ENCODE data around the gene PPP1R12C. TPM values are rescaled to one million over a fixed set of nuclear protein-coding genes. Genes with fewer than 3 reads are reported as not detected.

Gene PPP1R12C
- total RNA-seq, 5 donors from 2014 or later (not counting 1 experiment from before 2014, with no cell fraction given): 129 to 197 (median 173) TPM

- peaks cover 6 to 9% (median 8%) of the 10 kb centered on the region in 3 donors for H3K4me1 Mint-ChIP-seq
- no peak overlapping the region for H3K27ac Mint-ChIP-seq
- peak; percentile 57 to 92 (median 80) for DNase-seq
- peaks cover 4 to 91% of the 10 kb centered on the region in 2 experiments for H3K27me3 ChIP-seq (replicated peaks in 1 of 2; ENCODE audit: control insufficient read depth in 2 of 2, extremely low read depth in 1 of 2, insufficient read depth in 2 of 2, low read length in 1 of 2)
- no peaks in the 10 kb centered on the region for H3K9me3 Mint-ChIP-seq
- no peaks in the 10 kb centered on the region for H3K36me3 ChIP-seq (ENCODE audit: control insufficient read depth in 2 of 2, extremely low read depth in 1 of 2, insufficient read depth in 1 of 2, low read length in 1 of 2)
- peak; percentile 86 to 95 (median 92) for ATAC-seq (replicated peaks in 1 of 4)
- WGBS (ENCODE audit: insufficient coverage): 8% methylated on average over 24 of the region's 33 CpGs
- H3K4me3 Mint-ChIP-seq: peak overlapping the region in 1 of 3 donors; percentile 33
- CTCF ChIA-PET: interaction anchor here in 1 of 2 donors (0.6 to 0.7 kb wide), 4 partner anchors 15 to 713 kb away, joined by 3 read pairs; no protein-coding TSS in a partner anchor
- H3K9me3 ChIP-seq: no peaks in the 10 kb centered on the region
- POLR2A ChIA-PET: no interaction called here
- peaks cover 27 to 64% of the 10 kb centered on the region in 2 donors for H3K27me3 Mint-ChIP-seq
- H3K4me1 ChIP-seq (ENCODE audit: control insufficient read depth in 1 of 2, extremely low read depth in 1 of 2, insufficient read depth in 2 of 2, low read length in 2 of 2): peaks cover 0 to 24% of the 10 kb centered on the region in 2 experiments
- H3K36me3 Mint-ChIP-seq: no peaks in the 10 kb centered on the region
- H3K4me3 ChIP-seq (ENCODE audit: control insufficient read depth in 1 of 2, extremely low read depth in 1 of 2, low read length in 1 of 2): no peak overlapping the region
- H3K27ac ChIP-seq (ENCODE audit: low read length): no peak overlapping the region
These were observed 42.9 kb upstream of the PPP1R12C start for GRCh38 chr19:55160128-55160985.

- ChIA-PET CTCF (interaction anchor here in 1 of 2 donors (0.6 kb wide), 2 partner anchors 148 to 346 kb away, joined by 3 to 9 read pairs; no protein-coding TSS in a partner anchor), POLR2A (no interaction called here)
- Histone ChIP-seq H3K4me3 (ENCODE audit: control insufficient read depth in 1 of 2, extremely low read depth in 1 of 2, low read length in 1 of 2) (no peak overlapping the region), H3K9me3 (no peaks in the 10 kb centered on the region), H3K27me3 (replicated peaks in 1 of 2; ENCODE audit: control insufficient read depth in 2 of 2, extremely low read depth in 1 of 2, insufficient read depth in 2 of 2, low read length in 1 of 2) (peaks cover 4 to 88% of the 10 kb centered on the region in 2 experiments), H3K36me3 (ENCODE audit: control insufficient read depth in 2 of 2, extremely low read depth in 1 of 2, insufficient read depth in 1 of 2, low read length in 1 of 2) (no peaks in the 10 kb centered on the region), H3K4me1 (ENCODE audit: control insufficient read depth in 1 of 2, extremely low read depth in 1 of 2, insufficient read depth in 2 of 2, low read length in 2 of 2) (peaks cover 0 to 24% of the 10 kb centered on the region in 2 experiments), H3K27ac (ENCODE audit: low read length) (no peak overlapping the region)
- DNase-seq (no peak), ATAC-seq (replicated peaks in 1 of 4) (no peak)
- Mint-ChIP-seq H3K4me3 (no peak overlapping the region), H3K4me1 (peaks cover 12 to 15% (median 14%) of the 10 kb centered on the region in 3 donors), H3K9me3 (peaks cover 0 to 5% (median 0%) of the 10 kb centered on the region in 3 donors), H3K27me3 (peaks cover 22 to 63% of the 10 kb centered on the region in 2 donors), H3K27ac (no peak overlapping the region), H3K36me3 (no peaks in the 10 kb centered on the region)
- 83% methylated on average over 13 of the region's 18 CpGs for WGBS (ENCODE audit: insufficient coverage)
These were observed 41.7 kb upstream of the PPP1R12C start for GRCh38 chr19:55158848-55159749.

GRCh38 chr19:55158423-55158822 is 41.0 kb upstream of the PPP1R12C start:
- ATAC-seq (replicated peaks in 1 of 4) (no peak), DNase-seq (no peak)
- Histone ChIP-seq H3K9me3 (no peaks in the 10 kb centered on the region), H3K27me3 (replicated peaks in 1 of 2; ENCODE audit: control insufficient read depth in 2 of 2, extremely low read depth in 1 of 2, insufficient read depth in 2 of 2, low read length in 1 of 2) (peaks cover 4 to 81% of the 10 kb centered on the region in 2 experiments), H3K4me3 (ENCODE audit: control insufficient read depth in 1 of 2, extremely low read depth in 1 of 2, low read length in 1 of 2) (no peak overlapping the region), H3K27ac (ENCODE audit: low read length) (no peak overlapping the region), H3K36me3 (ENCODE audit: control insufficient read depth in 2 of 2, extremely low read depth in 1 of 2, insufficient read depth in 1 of 2, low read length in 1 of 2) (no peaks in the 10 kb centered on the region), H3K4me1 (ENCODE audit: control insufficient read depth in 1 of 2, extremely low read depth in 1 of 2, insufficient read depth in 2 of 2, low read length in 2 of 2) (peaks cover 0 to 30% of the 10 kb centered on the region in 2 experiments)
- Mint-ChIP-seq H3K4me3 (no peak overlapping the region), H3K36me3 (no peaks in the 10 kb centered on the region), H3K9me3 (peaks cover 0 to 6% (median 0%) of the 10 kb centered on the region in 3 donors), H3K4me1 (peaks cover 19 to 20% (median 19%) of the 10 kb centered on the region in 3 donors), H3K27me3 (peaks cover 18 to 56% of the 10 kb centered on the region in 2 donors), H3K27ac (no peak overlapping the region)
- CTCF ChIA-PET: no interaction called here
- 63% methylated on average over 4 of the region's 4 CpGs for WGBS (ENCODE audit: insufficient coverage)
- POLR2A ChIA-PET: no interaction called here

DNA sequence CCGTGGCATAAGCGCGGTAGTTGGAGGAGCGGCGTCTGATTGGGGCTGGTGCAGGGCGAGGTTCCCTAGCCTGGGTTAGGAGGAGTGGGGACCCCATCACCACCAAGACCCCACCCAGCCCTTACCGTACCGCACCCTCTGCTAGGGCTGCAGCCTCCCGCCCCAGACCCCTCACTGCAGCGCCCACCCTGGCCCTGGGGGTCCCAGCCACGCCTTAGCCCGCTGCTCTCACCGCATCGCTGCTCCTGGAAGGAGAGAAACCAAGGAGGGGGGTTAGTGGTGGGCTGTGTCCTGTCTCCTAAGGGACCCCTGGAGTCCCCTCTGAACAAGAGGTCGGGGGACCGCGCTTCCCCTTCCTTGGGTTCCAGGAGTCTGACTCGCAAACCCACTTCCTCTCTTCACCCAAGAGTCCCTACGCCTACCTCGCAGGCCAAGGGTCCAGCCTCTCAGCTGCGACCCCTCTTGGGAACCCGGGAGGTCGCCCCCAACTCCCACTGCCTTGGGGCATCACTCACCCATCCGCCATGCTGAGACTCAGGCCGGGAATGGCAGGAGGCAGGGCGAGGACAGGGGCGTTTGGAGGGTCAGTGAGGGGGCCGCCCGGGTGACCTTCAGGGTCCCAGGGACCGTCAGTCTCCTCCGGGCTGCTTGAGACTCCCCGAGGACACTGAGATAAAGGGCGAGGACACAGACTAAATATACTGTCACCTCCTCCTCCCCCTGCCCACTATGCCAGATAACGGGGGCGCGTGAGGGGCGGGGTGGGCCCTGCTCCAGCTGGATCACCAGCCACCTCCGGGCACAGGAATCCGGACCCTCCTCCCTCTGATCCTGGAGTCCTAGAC is 39.8 kb upstream of the PPP1R12C start, which contains the start of gene TNNI3:
TSS of gene TNNI3 (minus strand) at position 669 of the 845 bp plus-strand sequence. CDS start at position 526, 143 bp downstream.
- ATAC-seq (replicated peaks in 1 of 4): no peak
- peaks cover 18 to 51% of the 10 kb centered on the region in 2 donors for H3K27me3 Mint-ChIP-seq

DNA sequence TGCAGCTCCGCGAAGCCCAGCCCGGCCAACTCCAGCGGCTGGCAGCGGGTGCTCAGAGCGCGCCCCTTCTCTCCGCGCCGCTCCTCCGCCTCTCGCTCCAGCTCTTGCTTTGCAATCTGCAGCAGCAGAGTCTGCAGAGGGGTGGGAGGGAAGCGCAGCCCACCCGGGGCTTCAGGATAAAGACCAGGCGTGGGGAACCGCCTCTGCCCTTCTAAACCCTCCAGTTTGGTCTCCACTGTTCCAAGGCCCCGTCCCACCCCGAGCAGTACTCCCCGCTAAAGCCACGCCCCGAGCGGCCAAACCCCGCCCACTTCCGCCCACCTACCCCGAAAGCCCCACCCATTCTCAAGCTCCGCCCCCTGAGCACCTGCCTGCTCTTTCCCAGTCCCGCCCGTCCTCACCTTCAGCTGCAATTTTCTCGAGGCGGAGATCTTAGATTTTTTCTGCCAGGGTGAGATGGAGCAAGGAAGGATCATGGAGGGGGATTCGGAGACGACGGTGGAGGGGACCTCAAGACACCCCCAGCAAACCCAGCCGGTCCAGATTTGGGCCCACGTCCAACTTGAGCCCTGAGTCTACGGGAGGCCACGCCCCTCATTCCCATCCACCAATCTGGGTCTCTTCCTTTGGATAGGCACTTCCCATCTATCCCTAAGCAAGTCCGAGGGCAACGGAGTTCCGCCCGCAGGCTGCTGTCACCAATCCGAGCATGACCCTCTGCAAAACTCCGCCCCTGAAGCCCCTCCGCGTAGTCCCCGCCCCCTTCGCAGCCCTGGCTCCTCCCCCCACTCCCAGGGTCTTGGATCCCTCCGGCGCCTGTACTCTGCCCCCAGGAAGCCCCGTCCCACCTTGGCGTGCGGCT is 39.0 kb upstream of the PPP1R12C start:
- H3K36me3 Mint-ChIP-seq: no peaks in the 10 kb centered on the region
- Histone ChIP-seq H3K27ac (ENCODE audit: low read length) (no peak overlapping the region), H3K36me3 (ENCODE audit: control insufficient read depth in 2 of 2, extremely low read depth in 1 of 2, insufficient read depth in 1 of 2, low read length in 1 of 2) (no peaks in the 10 kb centered on the region), H3K27me3 (replicated peaks in 1 of 2; ENCODE audit: control insufficient read depth in 2 of 2, extremely low read depth in 1 of 2, insufficient read depth in 2 of 2, low read length in 1 of 2) (peaks cover 0 to 65% of the 10 kb centered on the region in 2 experiments), H3K9me3 (peaks cover 3% of the 10 kb centered on the region), H3K4me1 (ENCODE audit: control insufficient read depth in 1 of 2, extremely low read depth in 1 of 2, insufficient read depth in 2 of 2, low read length in 2 of 2) (peaks cover 3 to 40% of the 10 kb centered on the region in 2 experiments), H3K4me3 (ENCODE audit: control insufficient read depth in 1 of 2, extremely low read depth in 1 of 2, low read length in 1 of 2) (peak overlapping the region in 1 of 2 donors; percentile 49)
- peaks cover 25 to 30% (median 29%) of the 10 kb centered on the region in 3 donors for H3K4me1 Mint-ChIP-seq
- ATAC-seq (replicated peaks in 1 of 4) (no peak), DNase-seq (peak in 18 of 35 experiments; percentile 3 to 54 (median 32))
- ChIA-PET POLR2A (no interaction called here), CTCF (no interaction called here)
- peaks cover 18 to 47% of the 10 kb centered on the region in 2 donors for H3K27me3 Mint-ChIP-seq
- H3K27ac Mint-ChIP-seq: no peak overlapping the region
- H3K9me3 Mint-ChIP-seq: peaks cover 7 to 15% (median 7%) of the 10 kb centered on the region in 3 donors
- 16% methylated on average over 19 of the region's 52 CpGs for WGBS (ENCODE audit: insufficient coverage)
- peak overlapping the region in 1 of 3 donors; percentile 43 for H3K4me3 Mint-ChIP-seq

More for the DNA sequence above, 39.8 kb upstream of the PPP1R12C start, which contains the start of gene TNNI3:
- Mint-ChIP-seq H3K4me1 (peaks cover 19 to 24% (median 20%) of the 10 kb centered on the region in 3 donors), H3K9me3 (peaks cover under 1 to 6% (median 1%) of the 10 kb centered on the region in 3 donors), H3K4me3 (peak within 1 kb of the TSS in 1 of 3 donors; percentile 43), H3K36me3 (no peaks in the 10 kb centered on the region), H3K27ac (no peak within 1 kb of the TSS)
- Histone ChIP-seq H3K27ac (ENCODE audit: low read length) (no peak within 1 kb of the TSS), H3K9me3 (no peaks in the 10 kb centered on the region), H3K36me3 (ENCODE audit: control insufficient read depth in 2 of 2, extremely low read depth in 1 of 2, insufficient read depth in 1 of 2, low read length in 1 of 2) (no peaks in the 10 kb centered on the region), H3K4me3 (ENCODE audit: control insufficient read depth in 1 of 2, extremely low read depth in 1 of 2, low read length in 1 of 2) (peak within 1 kb of the TSS in 1 of 2 donors; percentile 49), H3K27me3 (replicated peaks in 1 of 2; ENCODE audit: control insufficient read depth in 2 of 2, extremely low read depth in 1 of 2, insufficient read depth in 2 of 2, low read length in 1 of 2) (peaks cover 0 to 74% of the 10 kb centered on the region in 2 experiments), H3K4me1 (ENCODE audit: control insufficient read depth in 1 of 2, extremely low read depth in 1 of 2, insufficient read depth in 2 of 2, low read length in 2 of 2) (peaks cover 3 to 34% of the 10 kb centered on the region in 2 experiments)
- no peak for DNase-seq
- WGBS (ENCODE audit: insufficient coverage): 56% methylated on average over 25 of the region's 39 CpGs
- ChIA-PET CTCF (no interaction called here), POLR2A (no interaction called here)

Data from T-cell (primary cell).